ENCODE results near the gene AMIGO3. TPM values are rescaled to one million over a fixed set of nuclear protein-coding genes. Genes with fewer than 3 reads are reported as not detected.

AMIGO3 gene
- total and polyA plus RNA-seq, 2 of the 8 experiments (the other 6 are each of a cell fraction or from before 2014, with no cell fraction given): 1.6 to 8.8 TPM

DNA sequence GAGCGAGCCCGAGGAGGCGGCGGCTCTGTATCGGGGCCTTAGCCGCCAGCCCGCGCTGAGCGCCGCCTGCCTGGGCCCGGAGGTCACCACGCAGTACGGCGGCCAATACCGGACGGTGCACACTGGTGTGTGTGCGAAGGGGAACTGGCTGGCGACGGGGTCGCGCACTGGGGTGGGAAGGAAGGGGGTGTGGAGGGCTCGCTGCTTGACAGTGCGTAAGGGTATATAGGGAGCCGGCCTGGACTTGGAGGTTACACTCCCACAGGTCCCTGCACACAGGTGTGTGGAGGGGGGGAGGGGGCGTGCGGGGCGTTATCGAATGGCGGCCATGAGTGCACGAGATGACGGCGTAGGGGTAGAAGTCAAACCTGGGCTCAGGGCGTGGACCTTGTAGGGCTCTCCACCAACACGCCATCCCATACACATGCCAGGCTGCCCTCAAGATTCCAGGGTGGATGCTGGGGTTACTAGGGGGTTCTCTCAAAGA is 44.9 kb downstream of the AMIGO3 start (continued):
- no peak for TF ChIP-seq TBP (IDR thresholded peaks at IDR 0.05; ENCODE audit: low read depth, low read length)
- TF ChIP-seq EGR1 (IDR thresholded peaks at IDR 0.05; ENCODE audit: borderline replicate concordance, low read depth, low read length): no peak
- TF ChIP-seq RNF2 (IDR thresholded peaks at IDR 0.05; ENCODE audit: borderline replicate concordance, low read depth, low read length, missing control alignments, poor library complexity, severe bottlenecking): no peak
- TF ChIP-seq TAF7 (optimal IDR thresholded peaks at IDR 0.05; ENCODE audit: borderline replicate concordance, low read depth, low read length): no peak
- 0 out of 2 replicates have a peak, but pooled peaks have one; percentile 0 for TF ChIP-seq CREB1 (IDR thresholded peaks at IDR 0.05)
- TF ChIP-seq SP1 (IDR thresholded peaks at IDR 0.05; ENCODE audit: low read depth, low read length): no peak
- TF ChIP-seq HDAC2 (IDR thresholded peaks at IDR 0.05; ENCODE audit: borderline replicate concordance in 1 of 2, low read depth in 2 of 2, low read length in 2 of 2): 0 out of 4 replicates have a peak, but pooled peaks of 1 of the 2 experiments have one; percentile 62
- TF ChIP-seq BACH1 (IDR thresholded peaks at IDR 0.05; ENCODE audit: low read length): no peak; the same call in 1 of the 2 replicates
- TF ChIP-seq, protein P1, sequence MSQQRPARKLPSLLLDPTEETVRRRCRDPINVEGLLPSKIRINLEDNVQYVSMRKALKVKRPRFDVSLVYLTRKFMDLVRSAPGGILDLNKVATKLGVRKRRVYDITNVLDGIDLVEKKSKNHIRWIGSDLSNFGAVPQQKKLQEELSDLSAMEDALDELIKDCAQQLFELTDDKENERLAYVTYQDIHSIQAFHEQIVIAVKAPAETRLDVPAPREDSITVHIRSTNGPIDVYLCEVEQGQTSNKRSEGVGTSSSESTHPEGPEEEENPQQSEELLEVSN (IDR thresholded peaks at IDR 0.05): no peak
- TF ChIP-seq RFX5 (IDR thresholded peaks at IDR 0.05; ENCODE audit: borderline replicate concordance, low read depth, low read length): no peak
- no peak for TF ChIP-seq BRCA1 (IDR thresholded peaks at IDR 0.05; ENCODE audit: low read depth, low read length)
- no peak for TF ChIP-seq BCL11A (IDR thresholded peaks at IDR 0.05; ENCODE audit: low read depth in 2 of 2, low read length in 2 of 2)
- TF ChIP-seq POU5F1 (IDR thresholded peaks at IDR 0.05; ENCODE audit: low read depth, low read length): no peak
- TF ChIP-seq GTF2F1 (IDR thresholded peaks at IDR 0.05; ENCODE audit: borderline replicate concordance, low read depth, low read length): no peak
